Gastrocnemius medialis (tissue), 4 donors: ENCODE results near the gene PRKCQ. TPM values are rescaled to one million over a fixed set of nuclear protein-coding genes. Genes with fewer than 3 reads are reported as not detected.

Source experiments
- ATAC-seq, 2 donors: fragments of 150-250 bp; one replicate each; pipeline ENCODE4 v1.9.1; 2016
- DNase-seq, 2 donors: peaks; one replicate each; pipeline ENCODE4 v3.0.0-alpha.2; 2019
- H3K27ac ChIP-seq, 4 donors: fragments of 200-600 bp; sonication (generic); 1 replicate in 1 of 4; 2 replicates in 3 of 4; pipeline ENCODE4 v1.5.1; 2016 to 2018; ENCODE audit warnings: mild to moderate bottlenecking in 2 of 4, moderate library complexity in 1 of 4
- H3K27me3 ChIP-seq, 3 donors: fragments of 200-600 bp; sonication (generic) in 2 of 3; 1 replicate in 1 of 3; 2 replicates in 2 of 3; pipeline versions ENCODE4 v1.5.1 to v1.6.0; 2016 to 2019; ENCODE audit warnings: mild to moderate bottlenecking in 1 of 3, moderate library complexity in 1 of 3
- H3K36me3 ChIP-seq, 2 donors: fragments of 200-600 bp; sonication (generic) in 1 of 2; one replicate each; pipeline ENCODE4 v1.5.1; 2017 to 2018
- H3K4me1 ChIP-seq, 2 donors: fragments of 200-600 bp; sonication (generic) in 1 of 2; one replicate each; pipeline ENCODE4 v1.5.1; 2016 to 2017; ENCODE audit warnings: mild to moderate bottlenecking in 2 of 2
- H3K4me3 ChIP-seq, 4 donors: fragments of 200-600 bp; sonication (generic) in 3 of 4; 1 replicate in 1 of 4; 2 replicates in 3 of 4; pipeline ENCODE4 v1.5.1; 2016 to 2019; ENCODE audit warnings: mild to moderate bottlenecking in 2 of 4
- H3K9me3 ChIP-seq, 3 donors: fragments of 200-600 bp; sonication (generic) in 2 of 3; 1 replicate in 1 of 3; 2 replicates in 2 of 3; pipeline ENCODE4 v1.5.1; 2016 to 2019
- CTCF ChIP-seq, 5 experiments: fragments of 450-650 bp in 3 of 5; fragments of 200-600 bp in 2 of 5; sonication (generic) in 2 of 5; IDR thresholded peaks in 4 of 5; conservative IDR thresholded peaks in 1 of 5; 1 replicate in 4 of 5; 2 replicates in 1 of 5; pipeline ENCODE4 v1.5.1; 2016 to 2019; ENCODE audit warnings: antibody characterized with exemption in 5 of 5, mild to moderate bottlenecking in 3 of 5, moderate library complexity in 3 of 5
- POLR2A ChIP-seq, 2 donors: fragments of 450-650 bp; IDR thresholded peaks; one replicate each; pipeline ENCODE4 v1.6.1; 2017; ENCODE audit warnings: antibody characterized with exemption in 2 of 2, mild to moderate bottlenecking in 2 of 2, moderate library complexity in 2 of 2
- in situ Hi-C, 4 donors: fragments of 200-750 bp; cut with MboI; loops; one replicate each; pipeline versions ENCODE4 v1.15.0 to v1.8.0; 2017; ENCODE audit warnings: low sequenced_read_pairs in 4 of 4
- intact Hi-C: fragments of 100-400 bp; cut with DNase I; formaldehyde crosslinking; loops from one replicate; pipeline ENCODE4 v1.15.1; 2023; ENCODE audit warnings: low total_unique reads
- total RNA-seq, 4 donors: library from RNA; depleted of rRNA; stranded (reverse); fragments of >200 nt; gene quantifications; one replicate each; pipeline versions ENCODE4 v1.1.0 to v1.2.3, GENCODE V29; 2016

PRKCQ gene
- total RNA-seq, 4 donors from 2014 or later: 25.8 to 70.7 (median 38.8) TPM

- DNase-seq: no peak
- Histone ChIP-seq H3K4me3 (no peak overlapping the region), H3K36me3 (no peaks in the 10 kb centered on the region), H3K4me1 (peaks cover 0 to 6% of the 10 kb centered on the region in 2 donors), H3K27me3 (no peaks in the 10 kb centered on the region), H3K27ac (no peak overlapping the region), H3K9me3 (peaks cover 0 to 3% (median 0%) of the 10 kb centered on the region in 3 donors)
- TF ChIP-seq CTCF (IDR thresholded peaks at IDR 0.05 in 4 of 5, conservative IDR thresholded peaks at IDR 0.05 in 1 of 5): no peak
- no peak for TF ChIP-seq POLR2A (IDR thresholded peaks at IDR 0.05)
- intact Hi-C loops: no loop called here
- ATAC-seq: peak in 1 of 2 donors; percentile 18
- in situ Hi-C loops: loop anchor here in 2 of 4 donors (25.0 kb wide), 1 partner anchor 149 kb away; no protein-coding TSS in a partner anchor
These were observed 193.7 kb downstream of the PRKCQ start for GRCh38 chr10:6386346-6386745.

- H3K4me1 ChIP-seq: peaks cover 0 to 6% of the 10 kb centered on the region in 2 donors
- H3K27ac ChIP-seq: no peak overlapping the region
- DNase-seq (no peak), ATAC-seq (no peak)
- H3K36me3 ChIP-seq: no peaks in the 10 kb centered on the region
- intact Hi-C loops: no loop called here
- H3K4me3 ChIP-seq: no peak overlapping the region
- H3K27me3 ChIP-seq: no peaks in the 10 kb centered on the region
- in situ Hi-C loops: loop anchor here in 2 of 4 donors (25.0 kb wide), 1 partner anchor 148 kb away; no protein-coding TSS in a partner anchor
- no peak for TF ChIP-seq CTCF (IDR thresholded peaks at IDR 0.05 in 4 of 5, conservative IDR thresholded peaks at IDR 0.05 in 1 of 5)
- no peak for TF ChIP-seq POLR2A (IDR thresholded peaks at IDR 0.05)
- peaks cover 0 to 3% (median 1%) of the 10 kb centered on the region in 3 donors for H3K9me3 ChIP-seq
These were observed 194.4 kb downstream of the PRKCQ start for GRCh38 chr10:6385665-6386064.

- TF ChIP-seq CTCF (IDR thresholded peaks at IDR 0.05 in 4 of 5, conservative IDR thresholded peaks at IDR 0.05 in 1 of 5) (no peak), POLR2A (IDR thresholded peaks at IDR 0.05) (no peak)
- H3K36me3 ChIP-seq: no peaks in the 10 kb centered on the region
These were observed 195.2 kb downstream of the PRKCQ start for GRCh38 chr10:6384847-6385246.

GRCh38 chr10:6384031-6384430 is 196.0 kb downstream of the PRKCQ start:
- intact Hi-C loops: no loop called here
- ATAC-seq (no peak), DNase-seq (no peak)
- Histone ChIP-seq H3K4me3 (no peak overlapping the region), H3K4me1 (peaks cover 0 to 6% of the 10 kb centered on the region in 2 donors), H3K36me3 (no peaks in the 10 kb centered on the region), H3K27me3 (no peaks in the 10 kb centered on the region), H3K27ac (no peak overlapping the region), H3K9me3 (peaks cover 0 to 9% (median 0%) of the 10 kb centered on the region in 3 donors)
- TF ChIP-seq POLR2A (IDR thresholded peaks at IDR 0.05) (no peak), CTCF (IDR thresholded peaks at IDR 0.05 in 4 of 5, conservative IDR thresholded peaks at IDR 0.05 in 1 of 5) (no peak)
- in situ Hi-C loops: loop anchor here in 2 of 4 donors (25.0 kb wide), 1 partner anchor 147 kb away; no protein-coding TSS in a partner anchor

More at GRCh38 chr10:6384847-6385246, 195.2 kb downstream of the PRKCQ start:
- Histone ChIP-seq H3K27ac (no peak overlapping the region), H3K9me3 (peaks cover 0 to 9% (median 0%) of the 10 kb centered on the region in 3 donors), H3K4me1 (peaks cover 0 to 6% of the 10 kb centered on the region in 2 donors), H3K27me3 (no peaks in the 10 kb centered on the region), H3K4me3 (no peak overlapping the region)
- in situ Hi-C loops: loop anchor here in 2 of 4 donors (25.0 kb wide), 1 partner anchor 148 kb away; no protein-coding TSS in a partner anchor
- intact Hi-C loops: no loop called here
- DNase-seq: no peak
- no peak for ATAC-seq
